GM23338 (cell line): ENCODE measurements around the gene TGDS. TPM values are rescaled to one million over a fixed set of nuclear protein-coding genes. Genes with fewer than 3 reads are reported as not detected.

Experiments
- ATAC-seq: fragments of 200-7000 bp; cut with Tn5 transposase; 3 replicates; pipeline ENCODE4 v1.9.1; 2020
- DNase-seq: peaks from one replicate; pipeline ENCODE4 v3.0.0-alpha.2; 2015; ENCODE audit warnings: low spot score
- H2AFZ ChIP-seq: fragments of 200-600 bp; sonication (generic); 2 replicates; pipeline ENCODE4 v1.8.0; 2016; ENCODE audit warnings: antibody characterized with exemption, mild to moderate bottlenecking, moderate library complexity
- H3F3A ChIP-seq: fragments of 200-600 bp; sonication (generic); replicated peaks from 2 replicates; pipeline ENCODE4 v1.8.0; 2017; ENCODE audit warnings: antibody characterized with exemption, mixed run types, low read depth
- H3K27ac ChIP-seq: fragments of 200-600 bp; sonication (generic); 2 replicates; pipeline ENCODE4 v1.6.1; 2016; ENCODE audit warnings: low read depth
- H3K27me3 ChIP-seq: fragments of 200-600 bp; sonication (generic); 2 replicates; pipeline ENCODE4 v1.8.0; 2016; ENCODE audit warnings: mild to moderate bottlenecking, mixed run types, moderate library complexity; ENCODE audit not compliant: insufficient read depth
- H3K36me3 ChIP-seq: fragments of 200-600 bp; sonication (generic); 2 replicates; pipeline ENCODE4 v1.8.0; 2016; ENCODE audit warnings: mild to moderate bottlenecking; ENCODE audit not compliant: insufficient read depth
- H3K4me1 ChIP-seq: fragments of 200-600 bp; sonication (generic); 2 replicates; pipeline ENCODE4 v1.8.0; 2016; ENCODE audit warnings: mild to moderate bottlenecking, moderate library complexity; ENCODE audit not compliant: insufficient read depth
- H3K4me2 ChIP-seq: fragments of 200-600 bp; sonication (generic); 2 replicates; pipeline ENCODE4 v1.7.1; 2017; ENCODE audit warnings: mixed run types
- H3K4me3 ChIP-seq: fragments of 200-600 bp; sonication (generic); 2 replicates; pipeline ENCODE4 v1.6.1; 2016; ENCODE audit warnings: mixed run types
- H3K79me2 ChIP-seq: fragments of 200-600 bp; sonication (generic); replicated peaks from 2 replicates; pipeline ENCODE4 v1.8.0; 2017; ENCODE audit warnings: mild to moderate bottlenecking; ENCODE audit not compliant: insufficient read depth
- H3K9me2 ChIP-seq: fragments of 200-600 bp; sonication (generic); 2 replicates; pipeline ENCODE4 v1.8.0; 2017; ENCODE audit not compliant: insufficient read depth
- H4K20me1 ChIP-seq: fragments of 200-600 bp; sonication (generic); replicated peaks from 2 replicates; pipeline ENCODE4 v1.8.0; 2017; ENCODE audit warnings: mild to moderate bottlenecking; ENCODE audit not compliant: insufficient read depth
- H3K27ac Mint-ChIP-seq: 2 replicates; pipeline ENCODE4 v1.8.0; 2020; ENCODE audit warnings: inconsistent platforms, mild to moderate bottlenecking, moderate library complexity, mixed read lengths
- H3K27me3 Mint-ChIP-seq: 3 replicates; pipeline ENCODE4 v1.8.0; 2022; ENCODE audit warnings: low read depth, mild to moderate bottlenecking, moderate library complexity, mixed read lengths, inconsistent platforms; ENCODE audit not compliant: insufficient read depth, poor library complexity
- H3K36me3 Mint-ChIP-seq: 3 replicates; pipeline ENCODE4 v1.8.0; 2021; ENCODE audit warnings: low read depth, mild to moderate bottlenecking, inconsistent platforms, moderate library complexity, mixed read lengths
- H3K4me1 Mint-ChIP-seq: 3 replicates; pipeline ENCODE4 v1.8.0; 2020; ENCODE audit warnings: mild to moderate bottlenecking, inconsistent platforms, mixed read lengths
- H3K4me3 Mint-ChIP-seq: 3 replicates; pipeline ENCODE4 v1.8.0; 2021; ENCODE audit warnings: moderate library complexity, mild to moderate bottlenecking, inconsistent platforms, mixed read lengths
- H3K9me3 Mint-ChIP-seq: 3 replicates; pipeline ENCODE4 v1.8.0; 2020; ENCODE audit warnings: moderate library complexity, mild to moderate bottlenecking, inconsistent platforms, mixed read lengths
- CREB1 ChIP-seq: fragments of 250-450 bp; sonication (Bioruptor Pico); IDR thresholded peaks from 2 replicates; pipeline ENCODE4 v1.5.0; 2020; ENCODE audit warnings: low read depth, mild to moderate bottlenecking, moderate library complexity
- JUNB ChIP-seq: IDR thresholded peaks from one replicate; pipeline ENCODE4 v1.6.1; 2016; ENCODE audit warnings: antibody characterized with exemption; ENCODE audit not compliant: unreplicated experiment
- NANOG ChIP-seq: IDR thresholded peaks from 2 replicates; pipeline ENCODE4 v1.6.1; 2016; ENCODE audit warnings: antibody characterized with exemption, borderline replicate concordance
- ZNF114 ChIP-seq: fragments of 250-450 bp; sonication (Bioruptor Pico); IDR thresholded peaks from 2 replicates; pipeline ENCODE4 v1.5.0; 2020; ENCODE audit warnings: mild to moderate bottlenecking, moderate library complexity
- ZNF462 ChIP-seq: fragments of 250-450 bp; sonication (Bioruptor Pico); IDR thresholded peaks from 2 replicates; pipeline ENCODE4 v1.5.0; 2020; ENCODE audit warnings: mild to moderate bottlenecking, moderate library complexity
- polyA plus RNA-seq: library from polyadenylated mRNA; unstranded; fragments of >200 nt; fragmentation: Nextera tagmentation; extraction: Ambion mirVana; gene quantifications from 2 replicates; pipeline ENCODE4 v1.2.1, GENCODE V29; 2016
- total RNA-seq: library from RNA; depleted of rRNA; stranded (reverse); fragments of >200 nt; shearing (Covaris generic); gene quantifications from 2 replicates; pipeline ENCODE4 v1.2.3, GENCODE V29; 2014

Gene TGDS
- total and polyA plus RNA-seq, 2 experiments from 2014 or later = 18.4 to 19.6 TPM

GRCh38 chr13:94601446-94602431 is 5.8 kb upstream of the TGDS start, which contains the start of gene GPR180 (continued):
- no peak for TF ChIP-seq ZNF462 (CRISPR knock-in tag)

- peaks cover 13% of the 10 kb centered on the region for H3K36me3 Mint-ChIP-seq
- Histone ChIP-seq H3K79me2 (peaks cover 38% of the 10 kb centered on the region), H3K4me2 (no peak overlapping the region), H3K4me3 (no peak overlapping the region), H2AFZ (no peak overlapping the region), H3K27me3 (peaks cover 13% of the 10 kb centered on the region), H3K4me1 (peaks cover 16% of the 10 kb centered on the region), H3K27ac (no peak overlapping the region), H3K9me2 (no peaks in the 10 kb centered on the region), H4K20me1 (no peaks in the 10 kb centered on the region), H3F3A (no peaks in the 10 kb centered on the region), H3K36me3 (no peaks in the 10 kb centered on the region)
- no peak for ATAC-seq
- no peak overlapping the region for H3K4me3 Mint-ChIP-seq
- no peak for DNase-seq
- peaks cover 16% of the 10 kb centered on the region for H3K4me1 Mint-ChIP-seq
- no peak overlapping the region for H3K27ac Mint-ChIP-seq
- peaks cover 18% of the 10 kb centered on the region for H3K9me3 Mint-ChIP-seq
- H3K27me3 Mint-ChIP-seq = peaks cover 22% of the 10 kb centered on the region
- no peak for TF ChIP-seq JUNB
- no peak for TF ChIP-seq CREB1 (CRISPR knock-in tag)
- TF ChIP-seq ZNF462 (CRISPR knock-in tag) = no peak
- no peak for TF ChIP-seq NANOG
- TF ChIP-seq ZNF114 (CRISPR knock-in tag) = no peak
These were observed 3.9 kb upstream of the TGDS start for GRCh38 chr13:94599877-94600276.
